Heart left ventricle (tissue), 16 donors: ENCODE measurements around the gene SGSH. TPM values are rescaled to one million over a fixed set of nuclear protein-coding genes. Genes with fewer than 3 reads are reported as not detected.

Experiments used
- ATAC-seq, 4 donors: fragments of 200-7000 bp; cut with Tn5 transposase; one replicate each; pipeline ENCODE4 v1.9.1; 2020 to 2022; ENCODE audit warnings: moderate library complexity in 4 of 4, mild to moderate bottlenecking in 3 of 4, moderate number of reproducible peaks in 1 of 4
- DNase-seq, 5 donors: peaks; one replicate each; pipeline ENCODE4 v3.0.0-alpha.2; 2020
- H3K27ac ChIP-seq, 12 donors: fragments of 200-600 bp; sonication (generic) in 4 of 12; one replicate each; pipeline versions ENCODE4 v1.5.0 to v1.8.0; 2016 to 2022; ENCODE audit warnings: mild to moderate bottlenecking in 2 of 12
- H3K27me3 ChIP-seq, 9 donors: fragments of 200-600 bp; sonication (generic) in 2 of 9; one replicate each; pipeline versions ENCODE4 v1.5.1 to v1.8.0; 2016 to 2022; ENCODE audit warnings: mild to moderate bottlenecking in 3 of 9
- H3K36me3 ChIP-seq, 9 donors: fragments of 200-600 bp; sonication (generic) in 2 of 9; one replicate each; pipeline versions ENCODE4 v1.5.0 to v1.8.0; 2018 to 2022; ENCODE audit warnings: mild to moderate bottlenecking in 2 of 9
- H3K4me1 ChIP-seq, 12 donors: fragments of 200-600 bp; sonication (generic) in 4 of 12; one replicate each; pipeline versions ENCODE4 v1.5.0 to v1.8.0; 2016 to 2022; ENCODE audit warnings: mild to moderate bottlenecking in 3 of 12
- H3K4me3 ChIP-seq, 12 donors: fragments of 200-600 bp; sonication (generic) in 4 of 12; one replicate each; pipeline versions ENCODE4 v1.5.0 to v1.8.0; 2017 to 2022; ENCODE audit warnings: mild to moderate bottlenecking in 9 of 12, moderate library complexity in 4 of 12
- H3K9me3 ChIP-seq, 12 donors: fragments of 200-600 bp; sonication (generic) in 4 of 12; one replicate each; pipeline versions ENCODE4 v1.5.0 to v1.8.0; 2016 to 2022; ENCODE audit warnings: mild to moderate bottlenecking in 1 of 12
- POLR2A ChIP-seq, 2 donors: fragments of 450-650 bp; IDR thresholded peaks; one replicate each; pipeline ENCODE4 v1.6.1; 2017; ENCODE audit warnings: antibody characterized with exemption in 2 of 2, mild to moderate bottlenecking in 2 of 2, moderate library complexity in 2 of 2
- WGBS, 4 donors: extraction: QIAGEN DNeasy Blood & Tissue Kit in 2 of 4; methylation state at CpG; one replicate each; pipeline versions ENCODE4 v1.1.5 to v1.1.7; 2013 to 2018; 5-methylcytosine and 5-hydroxymethylcytosine counted together
- intact Hi-C, 10 donors: fragments of 100-400 bp; cut with DNase I; formaldehyde crosslinking; loops; one replicate each; pipeline versions ENCODE4 v1.11.1 to v1.14.2; 2022
- polyA plus RNA-seq, 2 donors: library from polyadenylated mRNA; stranded (reverse); fragments of 200-250 nt; gene quantifications; one replicate each; pipeline ENCODE4 v1.2.3, GENCODE V29; 2013
- total RNA-seq, 9 donors: library from RNA; depleted of rRNA in 2 of 9; stranded (reverse); fragments of >200 nt in 2 of 9; fragmentation: NEBNext Ultra II Directional in 3 of 9; extraction: Animal tissue kit (Norgen Biotek cat#: 25700) in 3 of 9; gene quantifications; one replicate each; pipeline versions ENCODE4 v1.1.0 to v1.2.4, GENCODE V29; 2016 to 2023
- TF ChIP-seq, protein P1 (sequence below), 12 donors: fragments of 200-600 bp; sonication (generic) in 4 of 12; IDR thresholded peaks; one replicate each; pipeline versions ENCODE4 v1.5.0 to v1.8.0; 2018 to 2022; ENCODE audit warnings: antibody characterized with exemption in 12 of 12, mild to moderate bottlenecking in 5 of 12
- donor health status: ischemic (EF 13 %, LVEDD 7.1; RV severe dilation, severe dysfunction).
- donor health status: healthy with polysubstance abuse.
- donor health status: DM: no; HTN: yes; CAD: no.
- donor health status: DM: no; HTN: no; CAD: no.
- donor health status: ischemic (EF 25% LVEDD 6.9; RV normal size, moderate dysfunction).
- donor health status: ischemic (EF 25% LVEDD 5.7; RV mildly dilated, moderate dysfunction).
- donor health status: healthy.
- donor health status: DM: yes; HTN: yes; CAD: no.
- donor health status: ischemic (EF 35%, LVEDD 5.7; RV mildly dilated, moderate dysfunction).
- donor health status: nonischemic (EF 11% LVEDD 7.7; RV severe dilation, severe dysfunction).
- donor health status: DM: yes; HTN: yes; CAD: no.
- donor health status: PGD.
- donor health status: ischemic (EF 29% LVEDD 5.4; RV normal size, mild dysfunction).
- donor health status: nonischemic (EF 23%, LVEDD 6.1; RV moderate dilation, normal function).

SGSH gene
- total and polyA plus RNA-seq, 11 donors = 6.4 to 27.0 (median 13.4) TPM

DNA sequence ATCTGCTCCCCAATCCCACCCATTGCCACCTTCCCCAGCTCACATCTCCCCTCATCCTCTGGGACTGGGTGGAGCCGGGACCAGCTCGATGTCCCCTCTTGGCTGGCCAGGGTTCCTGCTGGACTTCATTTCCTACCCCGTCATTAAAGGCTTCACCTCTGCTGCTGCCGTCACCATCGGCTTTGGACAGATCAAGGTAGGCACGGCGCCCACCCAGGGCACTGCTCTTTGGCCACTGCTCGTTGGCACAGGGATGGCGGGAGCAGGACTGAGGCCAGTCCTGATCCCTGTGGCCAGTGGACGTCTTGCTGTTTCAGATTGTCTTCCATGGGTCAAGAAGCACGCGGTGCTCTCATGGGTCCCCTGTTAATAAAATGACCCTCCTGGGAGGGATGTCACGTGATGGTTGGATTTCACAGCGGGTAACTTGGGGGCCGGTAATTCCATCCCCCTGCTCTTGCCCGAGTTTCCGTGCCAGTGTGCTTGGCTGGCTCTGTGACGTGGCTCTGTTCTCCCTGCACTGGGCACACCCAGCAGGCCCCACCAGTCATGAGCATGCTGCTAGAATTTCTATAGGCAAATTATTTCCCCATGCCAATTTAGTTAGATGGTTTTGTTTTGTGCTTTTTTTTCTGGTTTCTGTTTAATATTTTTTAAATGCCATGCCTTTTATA lies 3.1 kb upstream of the SGSH start:
- H3K27me3 ChIP-seq = no peaks in the 10 kb centered on the region
- whole genome bisulfite sequencing, 4 donors = 91 to 93% (median 92%) methylated on average over 18 of the region's 18 CpGs
- H3K4me1 ChIP-seq = peaks cover 0 to 24% (median 15%) of the 10 kb centered on the region in 12 donors
- no peak for ATAC-seq
- no peak for DNase-seq
- H3K27ac ChIP-seq = no peak overlapping the region
- TF ChIP-seq POLR2A (IDR thresholded peaks at IDR 0.05) = no peak
- TF ChIP-seq, protein P1, sequence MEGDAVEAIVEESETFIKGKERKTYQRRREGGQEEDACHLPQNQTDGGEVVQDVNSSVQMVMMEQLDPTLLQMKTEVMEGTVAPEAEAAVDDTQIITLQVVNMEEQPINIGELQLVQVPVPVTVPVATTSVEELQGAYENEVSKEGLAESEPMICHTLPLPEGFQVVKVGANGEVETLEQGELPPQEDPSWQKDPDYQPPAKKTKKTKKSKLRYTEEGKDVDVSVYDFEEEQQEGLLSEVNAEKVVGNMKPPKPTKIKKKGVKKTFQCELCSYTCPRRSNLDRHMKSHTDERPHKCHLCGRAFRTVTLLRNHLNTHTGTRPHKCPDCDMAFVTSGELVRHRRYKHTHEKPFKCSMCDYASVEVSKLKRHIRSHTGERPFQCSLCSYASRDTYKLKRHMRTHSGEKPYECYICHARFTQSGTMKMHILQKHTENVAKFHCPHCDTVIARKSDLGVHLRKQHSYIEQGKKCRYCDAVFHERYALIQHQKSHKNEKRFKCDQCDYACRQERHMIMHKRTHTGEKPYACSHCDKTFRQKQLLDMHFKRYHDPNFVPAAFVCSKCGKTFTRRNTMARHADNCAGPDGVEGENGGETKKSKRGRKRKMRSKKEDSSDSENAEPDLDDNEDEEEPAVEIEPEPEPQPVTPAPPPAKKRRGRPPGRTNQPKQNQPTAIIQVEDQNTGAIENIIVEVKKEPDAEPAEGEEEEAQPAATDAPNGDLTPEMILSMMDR (IDR thresholded peaks at IDR 0.05) = no peak
- intact Hi-C loops = loop anchor here in 2 of 10 donors (5.0 kb wide), 2 partner anchors 39 to 71 kb away; partner anchors contain the start of gene RNF213 (in 1 of the 2)
- H3K9me3 ChIP-seq = no peaks in the 10 kb centered on the region
- H3K36me3 ChIP-seq = peaks cover 0 to 17% (median 8%) of the 10 kb centered on the region in 9 donors
- H3K4me3 ChIP-seq = no peak overlapping the region

DNA sequence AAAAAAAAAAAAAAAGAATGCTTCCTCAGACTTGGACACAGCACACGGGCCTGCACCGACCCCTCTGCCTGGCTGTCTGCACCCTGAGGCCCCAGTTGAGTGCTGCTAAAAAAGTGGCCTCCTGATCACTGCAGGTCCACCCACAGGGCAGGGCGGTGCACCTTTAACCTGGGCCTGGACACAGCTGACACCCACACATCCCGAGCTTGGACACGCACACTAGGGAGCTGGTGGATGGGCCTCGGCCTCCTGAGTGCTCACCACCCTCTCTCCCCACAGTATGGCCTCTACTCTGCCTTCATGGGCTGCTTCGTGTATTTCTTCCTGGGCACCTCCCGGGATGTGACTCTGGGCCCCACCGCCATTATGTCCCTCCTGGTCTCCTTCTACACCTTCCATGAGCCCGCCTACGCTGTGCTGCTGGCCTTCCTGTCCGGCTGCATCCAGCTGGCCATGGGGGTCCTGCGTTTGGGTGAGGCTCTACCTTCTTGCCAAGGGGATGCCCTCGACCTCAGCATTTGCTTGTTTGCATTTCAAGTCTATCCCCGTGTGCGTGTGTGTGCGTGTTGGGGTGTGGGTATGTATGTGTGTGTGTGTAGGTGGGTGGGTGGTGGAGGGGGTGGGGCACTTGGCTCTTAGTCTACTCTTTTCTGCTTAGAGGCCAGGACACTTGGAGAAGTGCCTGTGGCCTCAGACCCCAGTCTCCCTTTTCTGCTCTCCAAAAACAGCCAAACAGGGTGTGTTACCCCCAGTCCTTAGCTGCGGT lies 2.4 kb upstream of the SGSH start:
- intact Hi-C loops = loop anchor here in 2 of 10 donors (5.0 kb wide), 2 partner anchors 40 to 70 kb away; partner anchors contain the start of gene RNF213 (in 1 of the 2)
- H3K36me3 ChIP-seq = peaks cover 0 to 14% (median 5%) of the 10 kb centered on the region in 9 donors
- no peak for DNase-seq
- H3K4me3 ChIP-seq = no peak overlapping the region
- H3K27ac ChIP-seq = no peak overlapping the region
- H3K4me1 ChIP-seq = peaks cover 0 to 31% (median 15%) of the 10 kb centered on the region in 12 donors
- H3K27me3 ChIP-seq = no peaks in the 10 kb centered on the region
- H3K9me3 ChIP-seq = no peaks in the 10 kb centered on the region
- no peak for ATAC-seq
- 89 to 96% (median 93%) methylated on average over 18 of the region's 18 CpGs for WGBS, 4 donors
- TF ChIP-seq POLR2A (IDR thresholded peaks at IDR 0.05) = no peak
- TF ChIP-seq, protein P1 (IDR thresholded peaks at IDR 0.05) = no peak

DNA sequence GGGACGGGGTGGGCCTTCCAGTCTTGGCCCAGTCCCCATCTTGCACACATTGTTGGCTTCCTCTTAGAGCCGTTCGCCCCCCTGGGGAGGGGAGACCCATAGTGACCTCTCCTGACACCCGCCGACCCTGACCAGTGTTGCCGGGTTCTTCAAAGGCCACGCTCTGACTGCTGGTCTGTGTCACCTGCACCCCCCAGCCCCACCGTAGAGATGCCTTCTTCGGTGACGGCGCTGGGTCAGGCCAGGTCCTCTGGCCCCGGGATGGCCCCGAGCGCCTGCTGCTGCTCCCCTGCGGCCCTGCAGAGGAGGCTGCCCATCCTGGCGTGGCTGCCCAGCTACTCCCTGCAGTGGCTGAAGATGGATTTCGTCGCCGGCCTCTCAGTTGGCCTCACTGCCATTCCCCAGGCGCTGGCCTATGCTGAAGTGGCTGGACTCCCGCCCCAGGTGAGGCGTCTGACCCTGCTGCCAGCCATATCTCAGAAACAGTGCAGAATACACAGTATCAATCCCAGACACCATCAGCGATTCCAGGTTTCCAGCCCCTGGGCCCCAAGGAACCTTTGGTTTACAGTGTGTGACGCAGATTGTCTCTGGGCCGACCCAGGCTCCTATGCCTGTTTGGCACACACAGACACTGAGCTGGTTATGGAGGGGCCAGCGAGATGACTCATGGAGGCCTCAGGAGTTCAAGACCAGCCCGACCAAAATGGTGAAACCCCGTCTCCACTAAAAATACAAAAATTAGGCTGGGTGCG lies 1.4 kb upstream of the SGSH start:
- no peaks in the 10 kb centered on the region for H3K27me3 ChIP-seq
- no peak for DNase-seq
- H3K4me1 ChIP-seq = peaks cover 0 to 31% (median 15%) of the 10 kb centered on the region in 12 donors
- H3K27ac ChIP-seq = peak overlapping the region in 1 of 12 donors; percentile 89
- intact Hi-C loops = loop anchor here in 3 of 10 donors (2.0 to 5.0 kb wide), 3 partner anchors 41 to 75 kb away; partner anchors contain the start of genes EIF4A3 (in 1 of the 3) and RNF213 (in 1 of the 3)
- peak overlapping the region in 11 of 12 donors; percentile 89 to 100 (median 97) for H3K4me3 ChIP-seq
- TF ChIP-seq POLR2A (IDR thresholded peaks at IDR 0.05) = no peak
- TF ChIP-seq, protein P1 (IDR thresholded peaks at IDR 0.05) = no peak
- peaks cover 0 to 19% (median 3%) of the 10 kb centered on the region in 9 donors for H3K36me3 ChIP-seq
- ATAC-seq = no peak
- WGBS, 4 donors = 72 to 83% (median 78%) methylated on average over 17 to 29 of the region's 29 CpGs
- no peaks in the 10 kb centered on the region for H3K9me3 ChIP-seq
